ENCODE data around the gene ZC3H12D.
A peak's percentile ranks its signal among the peaks of the same experiment; 100 is the strongest.
"Not testable (repeated sequence)": the region's sequence is repeated elsewhere in the genome, so short reads cannot be mapped to it uniquely, and the experiment has no call there.

ZC3H12D gene

DNA sequence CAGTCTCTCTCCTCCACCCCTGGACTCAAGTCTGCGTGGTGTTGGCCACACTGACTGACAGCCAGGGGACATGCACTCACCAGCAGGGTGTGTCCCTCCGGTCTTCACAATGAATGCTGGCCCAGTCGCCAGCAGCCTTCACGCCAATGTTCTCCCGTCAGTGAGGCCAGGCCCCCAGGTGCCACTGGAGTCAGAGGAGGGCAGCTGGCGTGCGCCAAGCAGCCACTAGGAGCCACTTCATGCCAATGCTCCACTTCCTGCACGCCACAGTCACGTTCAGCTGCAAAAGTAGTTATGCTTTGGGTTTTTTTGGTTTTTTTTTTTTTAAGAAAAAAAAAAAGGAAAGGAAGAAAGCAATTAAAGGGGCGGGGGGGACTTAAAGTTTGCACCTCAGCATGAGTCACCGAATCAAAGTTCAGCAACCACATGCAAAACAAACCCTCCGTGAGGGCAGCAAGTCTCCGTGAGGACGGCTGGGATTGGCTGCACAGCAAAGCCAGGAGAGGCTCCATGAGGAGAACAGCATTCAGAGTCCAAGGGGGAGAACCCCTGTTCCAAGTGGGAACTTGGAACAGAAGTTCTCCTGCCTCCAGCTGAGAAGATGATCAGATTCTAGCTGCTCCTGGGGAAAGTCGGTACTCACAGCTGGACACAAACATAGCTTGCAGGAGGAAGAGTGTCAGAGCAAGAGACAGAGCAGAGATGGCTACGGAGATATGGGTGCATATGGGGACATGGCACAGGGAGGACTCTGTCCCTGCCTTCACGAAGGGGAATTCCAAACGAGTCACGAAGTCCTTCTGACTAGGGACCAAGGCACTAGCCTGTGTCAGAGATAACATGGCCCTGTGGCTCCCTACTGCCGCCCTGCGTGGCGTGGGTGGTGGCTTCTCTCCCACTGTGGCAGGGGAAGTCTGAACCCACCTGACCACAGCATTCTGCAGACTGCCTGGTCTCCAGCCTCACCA, at the start of gene ZC3H12D:
TSS of gene ZC3H12D (minus strand) at position 282 of the 968 bp plus-strand sequence. CDS start 10,471 bp downstream, outside the sequence.
- DNase-seq: peak; percentile 31 to 33

DNA sequence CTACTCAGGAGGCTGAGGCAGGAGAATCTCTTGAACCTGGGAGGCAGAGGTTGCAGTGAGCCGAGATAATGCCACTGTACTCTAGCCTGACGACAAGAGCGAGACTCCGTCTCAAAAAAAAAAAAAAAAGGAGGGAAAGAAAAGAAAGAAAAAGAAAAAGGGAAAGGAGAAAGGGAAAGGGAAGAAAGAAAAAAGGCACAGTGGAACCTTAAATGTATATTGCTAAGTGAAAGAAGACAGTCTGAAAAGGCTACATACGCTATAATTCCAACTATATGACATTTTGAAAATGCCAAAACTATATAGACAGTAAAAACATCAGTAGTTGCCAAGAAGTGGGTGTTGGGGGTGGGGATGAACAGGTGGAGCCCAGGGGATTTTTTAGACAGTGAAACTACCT, 44.8 kb upstream of the ZC3H12D start:
- no peak for DNase-seq

DNA sequence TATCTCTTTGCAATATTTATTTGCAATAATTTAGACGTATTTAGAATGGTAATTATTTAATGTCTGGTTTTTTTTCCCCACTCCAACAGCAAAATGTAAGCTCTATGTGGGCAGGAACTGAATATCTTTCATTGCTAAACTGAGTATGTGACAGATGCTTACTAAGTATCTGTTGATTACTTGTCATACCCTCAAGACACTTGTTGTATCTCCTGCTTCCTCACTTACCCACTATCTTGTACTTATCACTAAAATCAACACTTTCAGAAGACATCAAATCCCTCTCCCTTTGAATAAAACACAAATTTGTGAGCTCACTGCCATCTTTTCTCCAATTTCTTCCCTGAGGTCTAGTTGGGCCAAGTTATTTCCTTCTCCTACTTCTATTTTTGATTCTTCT, 30.7 kb upstream of the ZC3H12D start:
- DNase-seq: no peak

DNA sequence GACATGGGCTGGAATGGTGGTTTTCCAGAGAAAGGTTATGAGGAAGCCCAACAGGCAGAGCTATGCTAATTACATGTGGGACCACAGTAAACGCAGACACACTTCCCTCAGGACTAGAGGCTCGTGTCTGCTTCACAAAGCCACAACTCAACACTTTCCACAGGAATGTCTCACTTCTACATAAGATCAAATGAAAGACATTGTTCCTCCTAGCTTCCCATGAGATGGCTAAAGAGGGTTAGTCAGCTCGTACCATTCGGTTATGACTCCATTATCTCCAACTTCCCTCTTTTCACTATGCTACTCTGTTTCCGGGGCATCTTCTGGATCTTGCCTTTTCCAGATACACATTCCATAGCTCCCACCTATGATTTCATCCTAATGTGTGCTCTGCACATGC, 29.1 kb upstream of the ZC3H12D start:
- no peak for DNase-seq

DNA sequence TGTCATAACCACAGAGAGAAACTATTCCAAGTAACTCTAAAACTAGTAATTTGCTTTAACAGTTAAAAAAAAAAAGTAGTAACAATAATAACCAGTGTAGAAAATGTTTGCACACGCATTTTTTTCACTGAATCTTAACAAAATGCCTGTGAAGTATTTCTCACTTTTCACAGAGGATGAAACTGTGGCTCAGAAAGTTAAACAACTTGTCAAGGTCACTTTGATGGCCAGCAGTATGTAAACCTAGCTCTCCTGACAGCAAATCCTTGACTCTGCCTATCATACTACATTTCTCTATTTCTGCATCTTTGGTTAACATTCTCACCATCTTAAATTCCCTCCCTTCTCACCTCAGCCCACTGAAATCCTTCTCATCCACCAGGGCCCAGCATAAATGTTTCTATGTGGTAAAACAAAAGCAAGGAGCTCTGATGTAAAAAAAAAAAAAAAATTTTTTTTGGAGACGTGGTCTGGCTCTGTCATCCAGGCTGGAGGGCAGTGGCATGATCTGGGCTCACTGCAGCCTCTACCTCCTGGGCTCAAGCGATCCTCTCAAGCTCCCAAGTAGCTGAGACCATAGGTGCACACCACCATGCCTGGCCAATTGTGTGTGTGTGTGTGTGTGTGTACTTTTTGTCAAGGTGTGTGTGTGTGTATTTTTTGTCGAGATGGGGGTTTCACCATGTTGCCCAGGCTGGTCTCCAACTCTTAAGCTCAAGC, 26.1 kb upstream of the ZC3H12D start:
- DNase-seq: no peak

DNA sequence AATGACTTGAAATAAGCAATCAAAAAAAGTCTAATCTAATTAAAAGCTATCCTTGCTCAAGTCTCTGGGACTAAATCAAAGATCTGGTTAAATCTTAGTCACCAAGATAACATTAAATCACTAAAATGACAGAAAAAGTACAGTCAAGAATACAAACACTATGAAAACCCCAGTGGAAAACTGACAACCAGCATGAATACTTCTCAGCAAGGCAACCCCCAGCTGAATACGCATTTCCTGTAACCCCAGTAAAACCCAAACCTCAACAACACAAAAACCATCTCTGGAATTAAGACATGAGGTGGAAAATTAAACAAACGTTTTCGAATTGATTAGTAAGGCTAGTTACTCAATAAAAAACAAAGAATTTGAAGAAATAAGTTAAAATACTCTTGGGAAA, 23.7 kb upstream of the ZC3H12D start:
- DNase-seq: no peak

DNA sequence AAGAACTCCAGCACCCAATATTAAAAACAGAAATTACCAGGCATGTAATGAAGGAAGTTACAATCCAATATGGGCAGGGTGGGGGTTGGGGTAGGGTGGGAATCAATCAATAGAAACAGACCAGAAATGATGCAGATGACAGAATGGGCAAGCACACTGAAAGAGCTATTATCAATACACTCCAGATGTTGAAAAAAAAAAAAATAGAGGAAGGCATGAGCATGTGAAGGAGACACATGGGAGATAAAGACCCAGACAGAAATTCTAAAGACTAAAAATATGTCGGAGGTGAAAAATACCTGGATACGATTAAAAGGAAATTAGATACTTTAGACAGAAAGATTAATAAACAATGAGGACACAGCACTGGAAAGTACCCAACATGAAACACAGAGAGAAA, 19.1 kb upstream of the ZC3H12D start:
- DNase-seq: no peak

DNA sequence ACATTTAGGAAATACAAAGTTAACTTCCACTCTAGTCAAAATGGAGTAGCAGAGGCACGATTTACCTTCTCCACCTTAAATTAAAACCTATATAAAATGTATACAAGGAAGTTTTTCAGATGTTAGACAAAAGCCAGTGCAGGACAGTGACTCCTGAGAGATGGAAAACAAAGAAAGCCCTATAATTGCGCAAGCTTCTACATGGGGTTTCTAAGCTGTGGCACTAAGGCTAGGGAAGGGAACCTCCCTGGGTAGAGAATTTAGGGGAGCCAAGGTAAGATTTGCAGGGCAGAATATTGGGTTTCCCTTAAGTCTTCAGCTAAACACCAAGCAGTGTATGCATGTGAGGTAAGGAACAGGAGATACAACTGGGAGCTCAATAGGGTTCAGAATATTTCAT, 18.5 kb upstream of the ZC3H12D start:
- DNase-seq: no peak

DNA sequence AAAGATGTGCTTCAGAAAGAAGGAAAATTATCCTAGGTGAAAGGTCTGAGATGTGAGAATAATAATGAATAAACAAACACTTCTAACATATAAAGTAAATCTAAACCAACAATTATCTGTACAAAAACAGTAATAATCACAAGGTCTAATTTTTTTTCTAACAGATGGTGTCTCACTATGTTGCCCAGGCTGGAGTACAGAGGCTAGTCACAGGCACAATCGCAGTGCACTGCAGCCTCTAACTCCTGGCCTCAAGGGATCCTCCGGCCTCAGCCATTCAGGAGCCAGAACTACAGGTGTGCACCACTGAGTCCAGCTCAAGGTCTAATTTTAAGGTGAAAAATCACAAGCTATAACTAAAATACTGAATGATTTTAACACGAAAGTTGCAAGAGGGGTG, 17.0 kb upstream of the ZC3H12D start:
- no peak for DNase-seq

DNA sequence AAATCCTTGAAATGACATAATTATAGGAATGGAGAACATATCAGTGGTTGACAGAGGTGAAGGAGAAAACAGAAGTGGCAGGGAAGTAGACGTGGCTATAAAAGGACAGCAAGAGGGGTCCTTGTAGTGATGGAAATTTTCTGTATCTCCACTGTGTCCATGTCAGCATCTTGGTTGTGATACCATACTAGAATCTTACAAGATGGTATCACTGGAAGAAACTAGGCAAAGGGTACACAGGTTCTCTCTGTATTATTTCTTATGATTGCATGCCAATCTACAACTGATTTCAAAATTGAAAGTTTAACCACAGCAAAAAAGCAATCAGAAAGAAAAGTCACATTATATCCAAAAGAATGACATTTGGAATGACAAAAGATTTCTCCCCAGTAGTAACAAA, 16.4 kb upstream of the ZC3H12D start:
- DNase-seq: no peak

DNA sequence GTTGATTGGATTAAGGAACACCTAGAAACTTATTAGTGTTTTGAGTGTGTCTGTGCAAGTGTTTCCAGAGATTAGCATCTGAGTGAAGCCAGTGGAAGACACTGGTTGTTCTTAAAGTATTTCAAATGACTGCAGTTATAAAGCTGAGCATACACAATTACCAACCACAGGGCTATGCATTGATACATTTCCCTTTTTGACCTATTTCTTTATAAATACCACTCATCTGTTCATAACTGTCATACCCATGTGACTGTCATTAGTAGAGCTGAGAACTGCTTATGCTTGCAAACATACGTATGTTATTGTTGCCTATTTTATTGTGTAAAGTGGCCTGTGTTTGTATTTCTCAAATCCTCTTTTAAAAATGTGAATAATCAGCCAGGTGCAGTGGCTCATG, 15.3 kb upstream of the ZC3H12D start:
- DNase-seq: no peak

DNA sequence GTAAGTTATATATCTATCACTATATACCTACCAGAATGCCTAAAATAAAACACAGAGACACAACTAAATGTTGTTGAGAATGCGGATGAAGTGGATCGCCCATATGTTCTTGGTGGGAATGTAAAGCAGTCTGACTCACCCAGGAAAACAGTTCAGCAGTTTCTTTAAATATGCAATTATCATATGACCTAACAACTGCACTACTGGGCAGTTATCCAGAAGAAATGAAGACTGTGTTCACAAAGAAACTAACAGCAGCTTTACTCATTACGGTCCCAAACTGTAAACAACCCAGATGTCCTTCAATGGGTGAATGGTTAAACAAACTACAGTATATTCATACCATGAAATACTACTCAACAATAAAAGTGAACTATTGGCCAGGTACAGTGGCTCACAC, 14.3 kb upstream of the ZC3H12D start:
- DNase-seq: no peak

DNA sequence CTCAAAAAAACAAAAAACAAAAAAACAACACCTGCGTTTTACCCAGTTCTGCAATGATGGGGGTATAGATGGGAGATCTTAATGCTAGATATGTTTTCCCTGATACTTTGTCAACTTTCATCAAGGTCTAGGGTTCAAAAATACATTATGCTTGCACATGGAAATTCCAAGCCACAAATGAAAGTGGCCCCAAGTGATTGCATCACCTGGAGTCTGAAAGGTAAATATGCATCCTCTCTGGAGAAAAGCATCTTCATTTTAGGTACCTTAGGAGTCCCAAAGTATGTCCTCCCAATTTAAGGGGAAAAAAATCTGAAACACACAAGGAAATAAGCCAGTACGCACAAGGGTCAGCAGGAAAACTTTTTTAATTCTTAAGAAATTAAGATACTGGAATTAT, 12.6 kb upstream of the ZC3H12D start:
- no peak for DNase-seq

DNA sequence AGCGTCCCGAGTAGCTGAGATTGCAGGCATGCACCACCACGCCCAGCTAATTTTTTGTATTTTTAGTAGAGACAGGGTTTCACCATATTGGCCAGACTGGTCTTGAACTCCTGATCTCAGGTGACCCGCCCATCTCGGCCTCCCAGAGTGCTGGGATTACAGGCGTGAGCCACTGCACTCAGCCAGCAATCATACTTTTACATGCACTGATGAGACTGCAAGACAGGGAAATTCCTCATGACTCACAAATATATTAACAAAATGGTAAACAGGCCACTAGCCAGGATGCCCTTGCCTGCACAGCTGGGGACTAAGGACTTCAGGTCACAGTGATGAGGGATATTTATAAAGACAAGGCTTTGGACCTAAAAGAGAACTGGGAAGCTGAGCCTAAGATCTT, 11.8 kb upstream of the ZC3H12D start:
- DNase-seq: not testable (repeated sequence)

DNA sequence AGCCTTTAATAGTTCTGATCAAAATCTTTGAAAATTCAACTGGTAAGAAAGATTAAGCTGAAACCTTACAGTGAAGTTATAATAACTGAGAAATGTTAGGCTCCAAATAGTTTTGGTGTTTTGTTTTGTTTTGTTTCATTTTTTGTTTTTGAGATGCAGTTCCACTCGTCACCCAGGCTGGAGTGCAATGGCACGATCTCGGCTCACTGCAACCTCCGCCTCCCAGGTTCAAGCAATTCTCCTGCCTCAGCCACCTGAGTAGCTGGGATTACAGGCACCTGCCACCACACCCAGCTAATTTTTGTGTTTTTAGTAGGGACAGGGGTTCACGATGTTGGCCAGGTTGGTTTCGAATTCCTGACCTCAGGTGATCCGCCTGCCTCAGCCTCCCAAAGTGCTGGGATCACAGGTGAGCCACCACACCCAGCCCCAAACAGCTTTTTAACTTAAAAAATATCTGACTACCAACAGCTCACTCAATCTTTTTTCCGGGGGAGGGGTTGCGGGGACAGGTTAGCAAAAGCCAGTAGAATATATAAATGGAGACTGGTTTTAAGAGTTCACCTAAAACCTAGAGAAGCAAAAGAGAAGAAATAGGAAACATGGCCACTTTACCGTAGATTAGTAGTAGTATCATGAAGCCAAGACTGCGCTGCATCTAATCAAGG, 10.7 kb upstream of the ZC3H12D start:
- DNase-seq: not testable (repeated sequence)

DNA sequence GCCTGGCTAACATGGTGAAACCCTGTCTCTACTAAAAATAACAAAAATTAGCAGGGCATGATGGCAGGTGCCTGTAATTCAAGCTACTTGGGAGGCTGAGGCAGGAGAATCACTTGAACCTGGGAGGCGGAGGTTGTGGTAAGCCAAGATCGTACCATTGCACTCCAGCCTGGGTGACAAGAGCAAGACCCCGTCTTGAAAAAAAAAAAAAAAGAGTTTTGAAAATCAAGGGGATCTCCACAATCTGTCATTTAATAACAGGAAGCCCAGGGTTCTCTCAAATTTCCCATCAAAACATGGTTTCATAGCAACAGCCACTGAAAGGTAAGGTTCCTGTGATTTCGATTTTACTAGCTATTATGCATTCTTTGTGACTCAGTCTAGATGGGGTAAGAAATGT, 10.0 kb upstream of the ZC3H12D start:
- not testable (repeated sequence) for DNase-seq

DNA sequence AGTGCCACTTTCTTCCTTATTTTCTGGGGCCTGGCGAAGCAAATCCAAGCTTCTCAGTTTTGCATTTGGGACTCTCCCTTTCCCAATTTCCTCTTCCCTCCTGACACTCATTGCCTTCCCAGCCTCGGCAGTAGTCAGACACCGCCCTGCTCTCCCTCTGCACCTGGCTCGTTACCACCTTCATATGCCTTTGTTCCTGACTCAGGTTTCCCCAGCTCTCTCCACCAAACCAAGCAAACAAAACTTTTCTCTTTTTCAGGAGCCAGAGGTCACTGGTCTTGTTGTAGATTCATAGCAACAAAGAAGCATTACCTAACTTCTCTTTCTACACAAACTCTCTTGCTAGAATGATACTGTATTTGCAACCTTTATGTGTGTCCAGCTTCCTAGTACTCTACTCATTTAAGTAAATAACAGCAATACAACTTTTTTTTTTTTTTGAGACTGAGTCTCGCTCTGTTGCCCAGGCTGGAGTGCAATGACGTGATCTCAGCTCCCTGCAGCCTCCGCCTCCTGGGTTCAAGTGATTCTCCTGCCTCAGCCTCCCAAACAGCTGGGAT, 9.0 kb upstream of the ZC3H12D start:
- no peak for DNase-seq

DNA sequence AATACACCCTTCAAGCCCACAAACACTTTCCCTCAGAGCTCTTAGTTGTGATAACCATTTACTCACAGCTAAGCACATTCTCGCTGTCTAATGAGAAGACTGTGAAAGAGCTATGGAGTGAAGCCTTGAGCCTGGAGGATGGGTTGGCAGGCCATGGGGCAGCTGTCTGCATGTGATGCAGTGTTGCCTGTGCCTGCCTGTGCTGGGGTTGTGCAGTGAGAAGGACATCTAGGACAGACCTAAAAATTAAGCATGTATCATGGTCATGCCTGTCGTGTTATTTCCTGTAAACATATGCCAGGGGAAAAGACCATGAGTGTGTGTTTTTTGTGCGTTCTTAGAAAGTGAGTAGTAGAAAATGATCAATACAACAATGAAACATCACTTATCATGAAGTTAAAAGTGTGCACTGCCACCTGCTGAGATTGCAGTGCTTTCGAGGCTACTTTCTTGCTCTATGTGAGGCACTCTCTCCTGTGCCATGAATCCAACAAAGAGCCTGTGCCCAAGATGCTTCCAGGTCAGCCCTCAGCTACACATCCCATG, 8.1 kb upstream of the ZC3H12D start:
- no peak for DNase-seq

DNA sequence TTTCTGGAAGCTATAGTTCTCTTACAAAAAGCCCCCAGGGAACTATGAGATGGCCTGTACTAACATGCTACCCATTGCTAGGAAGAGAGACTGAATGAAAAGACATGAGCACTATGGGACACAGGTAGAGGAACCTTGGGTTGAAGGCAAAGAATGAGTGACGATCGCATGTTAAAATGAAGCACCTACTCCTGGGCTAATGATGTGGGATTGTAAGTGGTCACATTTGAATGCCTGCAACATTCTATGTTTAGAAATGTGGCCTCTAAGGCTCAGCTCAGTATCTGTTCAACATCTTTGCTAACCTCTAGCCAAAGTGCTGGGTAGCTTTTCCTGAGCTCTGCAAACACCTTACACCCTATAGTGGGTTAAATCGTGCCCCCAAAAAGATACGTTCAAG, 5.2 kb upstream of the ZC3H12D start:
- DNase-seq: no peak

DNA sequence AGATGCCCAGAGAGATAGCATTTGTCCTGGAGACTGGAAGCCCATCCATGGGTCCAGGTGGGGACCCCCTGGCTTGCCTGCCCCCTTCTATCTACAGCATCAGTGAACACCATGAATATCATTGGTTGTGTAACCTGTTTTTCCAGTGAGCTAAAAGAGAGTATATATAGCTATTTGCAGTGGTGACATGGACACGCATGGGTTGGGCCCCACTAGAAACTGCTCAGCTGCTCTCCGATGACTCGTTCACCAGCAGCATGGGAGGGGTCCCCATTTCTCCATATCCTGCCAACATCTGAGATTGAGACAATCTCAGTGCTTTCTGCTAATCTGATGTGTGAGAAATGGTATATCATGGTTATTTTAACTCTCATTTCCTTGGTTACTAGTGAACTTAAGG, 4.0 kb upstream of the ZC3H12D start:
- DNase-seq: no peak

DNA sequence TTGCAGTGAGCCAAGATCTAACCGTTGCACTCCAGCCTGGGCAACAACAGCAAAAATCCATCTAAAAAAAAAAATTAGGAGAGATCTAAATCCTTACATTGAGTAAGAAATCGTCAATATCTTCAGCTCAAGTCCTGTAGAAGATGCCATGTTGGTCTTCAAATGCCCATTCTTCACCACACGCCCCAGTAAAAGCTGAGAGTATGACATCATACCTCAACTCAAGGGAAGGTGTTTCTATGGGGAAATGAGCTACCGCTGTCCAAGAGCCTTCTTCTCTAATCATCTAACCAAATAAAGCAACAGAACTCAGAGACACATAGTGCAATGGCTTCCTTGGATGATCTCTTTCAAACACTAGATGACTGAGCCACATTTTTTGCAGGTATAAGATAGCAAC, 2.5 kb upstream of the ZC3H12D start:
- no peak for DNase-seq

DNA sequence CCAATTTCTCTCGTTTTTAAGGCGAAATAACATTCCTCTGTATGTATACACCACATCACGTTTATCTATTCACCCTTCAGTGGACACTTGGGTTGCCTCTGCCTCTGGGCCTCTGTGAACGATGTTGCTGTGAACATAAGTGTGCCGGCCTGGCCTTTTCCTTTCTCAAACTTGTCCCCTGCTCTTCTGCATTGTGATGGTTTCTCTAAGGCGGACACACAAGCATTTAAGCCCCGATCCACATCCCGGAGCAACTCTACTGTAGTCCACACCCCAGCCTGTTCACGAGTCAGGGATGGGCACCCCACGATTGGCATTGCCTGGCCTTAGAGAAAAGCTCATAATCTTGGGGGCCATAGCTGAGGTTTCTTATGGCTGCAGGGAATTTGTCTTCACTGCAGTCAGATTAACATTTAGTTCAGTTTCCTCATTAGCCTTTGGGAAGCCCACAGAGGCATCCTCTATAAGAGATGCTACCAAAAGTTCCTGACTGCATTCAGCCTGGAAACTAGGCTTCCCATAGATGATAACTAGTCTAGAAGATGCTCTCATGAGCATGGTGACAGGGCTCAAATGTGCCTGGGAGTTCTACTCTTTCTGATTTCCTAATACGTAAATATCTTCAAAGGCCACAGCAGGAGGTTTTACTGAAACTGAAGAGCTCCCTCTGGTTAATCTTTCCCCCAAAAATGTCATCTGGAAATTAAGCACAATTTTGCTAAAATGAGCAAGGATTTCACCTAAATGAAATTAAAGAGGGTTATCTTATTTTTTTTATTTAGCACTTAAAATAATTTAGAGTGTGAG, 762 bp downstream of the ZC3H12D start:
- DNase-seq: no peak

Measured in bone marrow (tissue), 2 donors.